ENCODE data around the gene RBM47. TPM values are rescaled to one million over a fixed set of nuclear protein-coding genes. Genes with fewer than 3 reads are reported as not detected.
"Not testable (repeated sequence)": the region's sequence is repeated elsewhere in the genome, so short reads cannot be mapped to it uniquely, and the experiment has no call there.

The RBM47 gene
- total RNA-seq, 2 experiments from 2014 or later = 2.7 to 3.1 TPM

DNA sequence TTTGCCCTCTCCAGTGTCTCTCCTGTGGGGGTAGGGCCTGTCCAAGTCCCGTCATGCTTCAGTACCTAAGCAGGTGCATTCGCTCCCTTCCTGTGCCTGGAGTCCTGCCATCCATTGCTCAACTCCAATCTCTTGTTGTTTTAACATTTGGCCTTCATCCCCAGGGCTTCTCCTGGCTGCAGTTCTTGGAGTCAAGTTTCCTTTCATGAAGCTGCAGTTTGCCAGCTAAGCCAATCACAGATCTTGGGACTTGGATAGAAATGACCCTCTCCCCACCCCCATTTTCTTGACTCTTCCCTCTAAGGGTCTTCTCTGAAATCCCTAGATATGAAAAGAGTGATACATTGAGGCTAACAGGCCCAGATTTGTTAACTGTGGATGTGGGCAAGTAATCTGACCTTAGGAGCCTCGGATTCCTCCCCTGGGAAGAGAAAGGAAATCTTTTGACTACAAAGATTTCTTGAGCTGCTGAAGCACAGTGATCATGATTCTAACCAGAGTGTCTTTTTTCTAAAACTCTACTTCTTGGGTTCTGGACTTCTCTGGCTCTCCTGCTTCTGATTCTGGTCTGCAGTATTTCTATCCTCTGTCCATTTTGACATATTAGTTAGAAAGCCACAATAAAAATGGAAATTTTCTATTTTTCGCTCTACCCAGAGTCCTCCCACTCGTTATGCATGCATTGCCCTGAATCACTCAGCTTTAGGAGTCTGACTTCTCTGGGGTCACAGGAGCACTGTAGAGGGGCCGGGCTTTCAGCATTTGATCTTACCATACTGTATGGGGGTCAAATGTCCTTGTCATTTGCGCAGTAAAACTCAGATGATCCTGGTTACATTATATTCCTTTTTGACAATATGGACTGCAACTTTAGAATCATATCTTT is 233.5 kb downstream of the RBM47 start:
- POLR2A ChIA-PET = no interaction called here
- no peak overlapping the region for H3K27ac Mint-ChIP-seq
- H3K27me3 Mint-ChIP-seq = peaks cover 4% of the 10 kb centered on the region
- DNase-seq (no peak), ATAC-seq (ENCODE audit: low read depth) (no peak)
- no peaks in the 10 kb centered on the region for H3K9me3 Mint-ChIP-seq
- no peaks in the 10 kb centered on the region for H3K4me1 Mint-ChIP-seq
- H3K4me3 Mint-ChIP-seq = no peak overlapping the region
- H3K36me3 Mint-ChIP-seq = no peaks in the 10 kb centered on the region

DNA sequence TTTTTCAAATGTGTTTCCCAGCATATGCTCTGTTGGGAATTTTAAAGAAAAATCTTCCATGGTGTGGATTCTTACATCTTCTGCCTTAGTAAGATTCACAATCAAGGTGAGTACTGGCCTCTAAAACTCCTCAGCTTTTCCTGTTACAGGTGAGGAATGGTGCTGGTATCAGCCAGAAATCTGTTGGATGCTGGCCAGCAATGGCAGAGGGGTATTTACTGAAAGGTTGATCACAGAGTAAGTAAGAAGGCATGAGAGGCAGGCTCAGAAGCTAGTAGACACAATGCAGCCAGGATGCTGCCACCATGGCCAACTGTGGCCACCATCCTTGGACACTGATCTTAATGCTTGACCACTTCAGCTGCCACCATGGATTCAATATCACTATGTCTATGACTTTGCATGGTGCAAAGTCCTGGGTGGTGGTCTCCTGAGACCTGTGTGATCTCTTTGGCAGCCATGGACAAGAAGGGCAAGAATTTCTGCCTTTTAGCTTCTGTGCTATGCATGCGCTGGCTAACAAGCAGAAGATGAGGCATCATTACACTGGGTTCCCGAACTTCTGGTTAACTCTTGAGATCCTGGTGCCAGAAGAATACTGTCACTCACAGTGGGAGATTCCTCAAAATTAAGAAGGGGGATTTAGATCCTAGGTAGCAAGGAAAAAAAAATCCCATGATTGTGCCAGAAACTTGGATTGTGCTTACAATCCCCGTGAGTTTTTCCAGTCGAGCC is 234.3 kb downstream of the RBM47 start:
- DNase-seq (no peak), ATAC-seq (ENCODE audit: low read depth) (no peak)
- POLR2A ChIA-PET = no interaction called here
- Mint-ChIP-seq H3K4me1 (no peaks in the 10 kb centered on the region), H3K27me3 (peaks cover 4% of the 10 kb centered on the region), H3K36me3 (no peaks in the 10 kb centered on the region), H3K27ac (no peak overlapping the region), H3K9me3 (no peaks in the 10 kb centered on the region), H3K4me3 (no peak overlapping the region)

DNA sequence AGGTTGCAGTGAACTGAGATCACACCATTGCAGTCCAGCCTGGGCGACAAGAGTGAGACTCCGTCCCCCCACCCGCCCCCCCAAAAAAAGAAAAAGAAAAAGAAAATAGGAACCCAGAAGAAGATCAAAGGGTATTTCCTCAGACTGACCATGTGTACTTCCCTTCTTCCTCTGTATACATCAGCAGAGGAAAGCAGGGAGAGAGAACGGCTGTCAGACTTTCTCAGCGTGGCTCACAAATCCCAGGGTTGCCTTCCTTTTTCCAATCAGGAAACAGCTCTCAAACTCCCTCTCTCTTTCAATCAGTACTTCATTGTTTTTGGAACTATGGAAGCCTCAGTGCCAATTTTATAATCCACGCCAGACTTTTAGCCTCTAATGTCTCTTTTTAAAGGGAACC is 235.4 kb downstream of the RBM47 start:
- DNase-seq (no peak), ATAC-seq (ENCODE audit: low read depth) (no peak)
- Mint-ChIP-seq H3K27me3 (peaks cover 4% of the 10 kb centered on the region), H3K9me3 (no peaks in the 10 kb centered on the region), H3K4me1 (no peaks in the 10 kb centered on the region), H3K27ac (no peak overlapping the region), H3K36me3 (no peaks in the 10 kb centered on the region), H3K4me3 (no peak overlapping the region)
- POLR2A ChIA-PET = interaction anchor here (0.6 kb wide), 1 partner anchor 928 kb away, joined by 3 read pairs; no protein-coding TSS in a partner anchor

DNA sequence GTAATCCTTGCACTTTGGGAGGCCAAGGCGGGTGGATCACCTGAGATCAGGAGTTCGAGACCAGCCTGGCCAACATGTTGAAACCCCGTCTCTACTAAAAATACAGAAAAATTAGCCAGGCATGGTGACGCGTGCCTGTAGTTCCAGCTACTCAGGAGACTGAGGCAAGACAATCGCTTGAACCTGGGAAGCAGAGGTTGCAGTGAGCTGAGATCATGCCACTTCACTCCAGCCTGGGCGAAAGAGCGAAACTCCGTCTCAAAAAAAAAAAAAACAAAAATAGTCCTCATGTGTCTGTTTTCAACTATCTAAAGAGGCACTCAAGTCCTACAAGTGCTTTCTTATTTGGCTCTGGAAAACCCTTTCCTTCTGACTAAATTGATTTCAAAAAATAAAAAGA is 237.4 kb downstream of the RBM47 start:
- H3K36me3 Mint-ChIP-seq; DNase-seq; POLR2A ChIA-PET; H3K4me1 Mint-ChIP-seq; H3K4me3 Mint-ChIP-seq; H3K27ac Mint-ChIP-seq; H3K9me3 Mint-ChIP-seq; ATAC-seq (ENCODE audit: low read depth); H3K27me3 Mint-ChIP-seq: not testable (repeated sequence)

DNA sequence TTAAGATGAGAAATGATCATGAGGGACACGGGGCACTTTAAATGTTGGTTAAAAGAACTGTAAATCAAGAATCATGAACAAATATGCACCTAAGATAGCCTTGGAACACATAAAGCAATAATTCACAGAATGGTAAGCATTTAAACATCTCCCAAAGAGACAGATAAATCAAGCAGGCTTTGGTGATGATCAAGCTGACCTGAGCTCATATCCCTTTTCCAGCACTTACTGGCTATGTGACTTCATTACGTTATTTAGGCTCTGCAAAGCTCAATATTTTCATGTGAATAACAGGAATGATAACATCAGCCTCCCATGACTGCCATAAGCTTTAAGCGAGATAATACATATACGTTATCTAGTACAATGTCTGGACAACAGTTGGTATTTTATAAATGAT is 239.7 kb downstream of the RBM47 start:
- no peak overlapping the region for H3K27ac Mint-ChIP-seq
- H3K9me3 Mint-ChIP-seq = no peaks in the 10 kb centered on the region
- DNase-seq (no peak), ATAC-seq (ENCODE audit: low read depth) (no peak)
- POLR2A ChIA-PET = no interaction called here
- no peak overlapping the region for H3K4me3 Mint-ChIP-seq
- peaks cover 1% of the 10 kb centered on the region for H3K27me3 Mint-ChIP-seq
- H3K4me1 Mint-ChIP-seq = peaks cover 12% of the 10 kb centered on the region
- peaks cover 2% of the 10 kb centered on the region for H3K36me3 Mint-ChIP-seq

DNA sequence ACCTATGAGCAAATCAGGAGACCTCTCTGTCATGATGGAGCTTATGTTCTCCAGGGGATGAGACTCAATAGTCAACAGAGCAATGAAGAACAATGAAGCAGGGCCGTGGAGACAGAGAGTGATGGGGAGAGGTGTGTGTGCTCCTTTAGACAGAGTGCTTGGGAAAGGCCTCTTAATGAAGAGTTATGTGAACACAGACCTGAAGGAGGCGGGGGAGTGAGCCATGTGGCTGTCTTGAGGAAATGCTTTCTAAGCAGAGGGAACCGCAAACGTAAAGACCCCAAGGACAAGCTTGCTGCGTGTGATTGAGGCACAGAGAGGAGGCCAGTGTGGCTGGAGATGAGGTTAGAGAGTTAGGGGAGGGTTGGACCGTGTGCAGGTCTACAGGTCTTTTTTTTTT is 241.4 kb downstream of the RBM47 start:
- POLR2A ChIA-PET = no interaction called here
- Mint-ChIP-seq H3K4me3 (no peak overlapping the region), H3K27ac (peak overlapping the region; percentile 76), H3K36me3 (peaks cover 2% of the 10 kb centered on the region), H3K9me3 (no peaks in the 10 kb centered on the region), H3K27me3 (no peaks in the 10 kb centered on the region), H3K4me1 (peaks cover 13% of the 10 kb centered on the region)
- ATAC-seq (ENCODE audit: low read depth) (no peak), DNase-seq (no peak)

DNA sequence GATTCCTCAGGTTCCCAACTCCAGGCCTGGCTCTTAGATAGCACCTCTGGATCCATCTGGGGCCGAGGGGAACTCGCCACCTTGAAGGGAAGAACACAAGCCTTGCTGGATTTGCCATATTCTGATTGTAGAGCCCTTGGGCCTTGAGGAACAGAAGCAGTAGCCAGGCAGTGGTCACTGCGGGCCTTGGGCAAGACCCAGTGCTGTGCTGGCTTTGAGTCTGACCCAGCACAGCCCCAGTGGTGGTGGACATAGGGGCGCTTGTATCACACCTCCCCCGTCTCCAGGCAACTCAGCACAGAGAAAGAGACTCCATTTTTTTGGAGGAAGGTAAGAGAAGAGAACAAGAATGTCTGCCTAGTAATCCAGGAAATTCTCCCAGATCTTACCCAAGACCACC is 249.0 kb downstream of the RBM47 start:
- no peaks in the 10 kb centered on the region for H3K9me3 Mint-ChIP-seq
- POLR2A ChIA-PET = no interaction called here
- ATAC-seq (ENCODE audit: low read depth) (no peak), DNase-seq (no peak)
- no peak overlapping the region for H3K27ac Mint-ChIP-seq
- no peak overlapping the region for H3K4me3 Mint-ChIP-seq
- H3K36me3 Mint-ChIP-seq = no peaks in the 10 kb centered on the region
- peaks cover 8% of the 10 kb centered on the region for H3K4me1 Mint-ChIP-seq
- no peaks in the 10 kb centered on the region for H3K27me3 Mint-ChIP-seq

DNA sequence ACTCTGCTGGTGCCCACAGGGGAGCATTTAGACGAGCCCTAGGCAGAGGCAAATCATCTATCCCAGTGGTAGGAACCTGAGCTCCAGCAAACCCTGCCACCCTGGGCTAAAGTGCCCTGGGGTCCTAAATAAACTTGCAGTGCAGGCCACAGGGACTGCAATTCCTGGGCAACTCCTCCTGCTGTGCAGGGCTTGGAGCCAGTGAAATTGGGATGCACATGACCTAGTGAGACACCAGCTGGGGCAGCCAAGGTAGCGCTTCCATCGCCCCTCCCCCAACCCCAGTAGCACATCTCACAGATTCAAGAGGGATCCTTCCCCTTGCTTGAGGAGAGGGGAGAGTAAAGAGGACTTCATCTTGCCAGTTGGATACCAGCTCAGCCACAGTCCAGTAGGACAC is 250.4 kb downstream of the RBM47 start:
- no peak overlapping the region for H3K4me3 Mint-ChIP-seq
- POLR2A ChIA-PET = no interaction called here
- peaks cover 7% of the 10 kb centered on the region for H3K4me1 Mint-ChIP-seq
- ATAC-seq (ENCODE audit: low read depth) = no peak
- peaks cover 2% of the 10 kb centered on the region for H3K27me3 Mint-ChIP-seq
- H3K9me3 Mint-ChIP-seq = no peaks in the 10 kb centered on the region
- DNase-seq = no peak
- no peaks in the 10 kb centered on the region for H3K36me3 Mint-ChIP-seq
- no peak overlapping the region for H3K27ac Mint-ChIP-seq

DNA sequence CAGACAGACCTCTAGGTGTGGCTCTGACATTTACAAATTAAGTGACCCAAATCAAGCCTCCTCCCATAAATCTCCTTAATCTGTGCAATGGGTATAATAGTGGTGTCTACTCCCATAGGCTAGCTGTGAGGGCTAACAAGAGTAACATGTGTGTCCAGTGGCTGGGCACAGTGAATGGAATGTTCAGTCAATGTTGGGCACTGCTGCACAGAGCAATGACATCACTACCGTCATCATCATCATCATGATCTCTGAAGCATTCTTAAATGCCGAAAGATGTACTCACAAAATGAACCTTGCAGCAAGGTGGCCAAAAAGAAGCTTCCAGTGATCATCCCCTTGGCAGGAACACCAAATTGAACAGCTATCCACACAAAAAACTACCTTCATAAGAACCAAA is 251.0 kb downstream of the RBM47 start:
- Mint-ChIP-seq H3K27ac (no peak overlapping the region), H3K36me3 (no peaks in the 10 kb centered on the region), H3K4me1 (peaks cover 7% of the 10 kb centered on the region), H3K27me3 (peaks cover 2% of the 10 kb centered on the region), H3K9me3 (no peaks in the 10 kb centered on the region), H3K4me3 (no peak overlapping the region)
- DNase-seq = no peak
- no peak for ATAC-seq (ENCODE audit: low read depth)
- POLR2A ChIA-PET = no interaction called here

DNA sequence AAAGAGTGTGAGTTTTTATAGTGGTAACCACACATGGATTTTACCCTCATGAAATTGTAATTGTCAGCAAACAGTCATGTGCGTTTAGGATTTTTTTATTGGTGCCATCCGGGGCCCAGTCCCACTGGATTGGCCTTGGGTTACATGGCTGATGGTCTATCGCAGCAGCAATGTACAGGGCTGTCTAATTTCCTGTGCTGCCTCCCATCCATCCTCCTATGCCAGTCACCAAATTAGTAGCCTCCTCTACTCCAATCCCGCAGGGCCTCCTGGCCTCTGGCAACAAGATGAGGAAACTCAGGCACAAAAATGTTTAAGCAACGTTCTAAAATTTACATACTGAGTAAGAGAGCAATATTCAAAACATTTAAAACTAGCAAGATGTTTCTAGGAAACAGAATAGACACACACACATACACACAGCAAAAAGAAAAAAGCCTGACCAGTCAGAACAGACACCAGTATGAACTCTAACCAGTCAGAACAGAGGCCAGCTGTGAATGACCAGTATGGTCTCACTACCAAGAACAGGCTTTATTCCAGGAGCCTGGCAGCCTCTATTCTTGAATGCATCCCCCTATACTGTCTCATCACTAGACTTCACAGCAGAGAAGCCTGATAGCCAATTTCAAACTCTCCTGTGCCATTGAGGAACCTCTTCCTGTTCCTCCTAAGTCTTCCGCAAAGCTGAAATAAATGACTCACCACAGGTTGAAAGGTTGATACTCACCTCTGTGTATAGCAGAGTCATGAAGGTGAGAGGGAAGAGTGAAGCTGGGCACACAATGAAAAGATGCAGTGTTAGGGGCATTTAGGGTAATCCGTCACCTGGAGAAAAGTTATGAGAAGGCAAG is 251.9 kb downstream of the RBM47 start:
- peak overlapping the region; percentile 0 for H3K27ac Mint-ChIP-seq
- H3K4me1 Mint-ChIP-seq = peaks cover 4% of the 10 kb centered on the region
- DNase-seq (no peak), ATAC-seq (ENCODE audit: low read depth) (no peak)
- H3K4me3 Mint-ChIP-seq = no peak overlapping the region
- H3K27me3 Mint-ChIP-seq = peaks cover 2% of the 10 kb centered on the region
- no peaks in the 10 kb centered on the region for H3K36me3 Mint-ChIP-seq
- POLR2A ChIA-PET = no interaction called here
- H3K9me3 Mint-ChIP-seq = no peaks in the 10 kb centered on the region

DNA sequence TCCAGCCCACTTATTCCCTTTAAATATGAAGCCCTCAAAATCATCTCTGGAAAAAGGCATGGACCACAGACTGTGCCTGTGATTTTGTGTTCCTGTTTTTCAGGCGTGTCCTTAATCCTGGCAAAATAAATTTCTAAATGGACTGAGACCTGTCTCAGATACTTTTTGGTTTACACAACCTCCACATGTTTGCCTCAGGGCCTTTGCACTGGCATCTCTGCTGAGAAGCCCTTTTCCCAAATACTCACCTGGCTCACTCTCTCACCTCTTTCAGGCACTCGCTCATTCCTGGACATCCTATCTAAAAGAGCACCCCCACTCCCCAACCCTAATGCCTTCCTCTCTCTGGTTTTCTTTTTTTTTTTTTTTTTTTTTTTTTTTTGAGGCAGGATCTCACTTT is 254.0 kb downstream of the RBM47 start:
- Mint-ChIP-seq H3K27me3 (peaks cover 5% of the 10 kb centered on the region), H3K36me3 (no peaks in the 10 kb centered on the region), H3K4me3 (no peak overlapping the region), H3K9me3 (no peaks in the 10 kb centered on the region), H3K4me1 (peaks cover 4% of the 10 kb centered on the region), H3K27ac (no peak overlapping the region)
- POLR2A ChIA-PET = no interaction called here
- DNase-seq (no peak), ATAC-seq (ENCODE audit: low read depth) (no peak)

DNA sequence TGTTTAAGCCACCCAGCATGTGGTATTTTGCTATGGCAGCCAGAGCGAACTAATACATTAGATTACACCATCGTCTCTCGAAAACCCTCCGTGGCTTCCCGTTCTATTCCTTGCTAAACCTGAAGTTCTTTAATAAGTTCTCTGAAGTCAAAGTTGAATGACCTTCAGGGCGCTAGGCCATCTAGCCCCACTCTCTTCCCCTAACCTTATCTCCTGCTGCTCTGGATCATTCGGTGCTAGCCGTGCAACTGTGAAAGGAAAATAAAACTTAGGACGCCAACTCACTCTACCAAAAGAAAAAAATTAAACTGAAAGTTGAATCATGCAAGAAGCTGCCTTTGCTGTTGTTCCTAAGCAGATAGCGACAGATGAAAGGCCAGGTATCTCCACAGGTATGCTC is 254.6 kb downstream of the RBM47 start:
- Mint-ChIP-seq H3K27ac (no peak overlapping the region), H3K27me3 (peaks cover 7% of the 10 kb centered on the region), H3K9me3 (no peaks in the 10 kb centered on the region), H3K4me3 (no peak overlapping the region), H3K4me1 (peaks cover 4% of the 10 kb centered on the region), H3K36me3 (no peaks in the 10 kb centered on the region)
- DNase-seq (no peak), ATAC-seq (ENCODE audit: low read depth) (no peak)
- POLR2A ChIA-PET = no interaction called here

DNA sequence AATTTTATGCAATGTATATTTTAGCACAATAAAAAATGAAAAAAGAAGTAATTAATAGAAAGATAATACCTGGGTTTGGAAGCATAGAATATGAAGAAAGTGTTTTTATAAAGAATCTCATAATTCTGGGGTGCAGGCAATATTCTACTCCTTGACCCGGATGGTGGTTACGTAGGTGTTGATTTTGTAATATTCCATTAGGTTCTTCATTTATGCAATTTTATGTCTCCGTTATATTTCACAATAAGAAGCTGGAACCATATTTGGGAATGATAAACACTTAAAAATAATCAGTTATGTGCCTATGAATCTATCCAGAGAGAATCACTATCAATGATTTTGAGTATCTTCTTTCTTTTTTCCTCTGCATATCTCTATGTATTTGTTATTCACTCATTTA is 256.0 kb downstream of the RBM47 start:
- Mint-ChIP-seq H3K4me1 (peaks cover 4% of the 10 kb centered on the region), H3K36me3 (no peaks in the 10 kb centered on the region), H3K27me3 (peaks cover 8% of the 10 kb centered on the region), H3K4me3 (no peak overlapping the region), H3K27ac (no peak overlapping the region), H3K9me3 (no peaks in the 10 kb centered on the region)
- ATAC-seq (ENCODE audit: low read depth) = no peak
- no peak for DNase-seq
- POLR2A ChIA-PET = no interaction called here
